A549 treated with dexamethasone at 1 μM for 4 hours (cell line): Measurements from ENCODE around the gene IRAK1. TPM values are rescaled to one million over a fixed set of nuclear protein-coding genes. Genes with fewer than 3 reads are reported as not detected.

ENCODE experiments used
- total RNA-seq: library from RNA; stranded (reverse); fragments of 200-300 nt; extraction: Qiagen RNA extraction; gene quantifications from 5 replicates; pipeline ENCODE4 v1.2.3, GENCODE V29; 2022

Gene IRAK1
- 184 to 233 TPM (median 221 TPM) in 5 replicates for total RNA-seq

GRCh38 chrX:154019633-154020528 lies at the start of gene IRAK1:
Gene IRAK1, minus strand, starts transcription at chrX:154019902. Its CDS starts 90 bp downstream, at chrX:154019812.

GRCh38 chrX:153972368-153973126 lies 47.2 kb downstream of the IRAK1 start, which contains the start of gene TMEM187:
Gene TMEM187, plus strand, starts transcription at chrX:153972754. Its CDS starts 9,309 bp downstream, at chrX:153982063.

GRCh38 chrX:153971450-153972367 lies 48.0 kb downstream of the IRAK1 start, which contains the start of gene HCFC1:
Gene HCFC1, minus strand, starts transcription at chrX:153971818. Its CDS starts 978 bp downstream, at chrX:153970840.

Other genes starting within 250 kb of the IRAK1 start
- 0.03 to 0.06 TPM (median 0.05 TPM) in 5 replicates for gene SRPK3, start 238.9 kb downstream of the IRAK1 start, total RNA-seq
- gene IDH3G, start 225.5 kb downstream of the IRAK1 start, total RNA-seq = 51.1 to 66.0 TPM (median 64.4 TPM) in 5 replicates
- 328 to 374 TPM (median 349 TPM) in 5 replicates for gene SSR4, start 225.2 kb downstream of the IRAK1 start, total RNA-seq
- gene PDZD4, start 189.4 kb downstream of the IRAK1 start, total RNA-seq = 2.9 to 4.0 TPM (median 3.4 TPM) in 5 replicates
- 18.1 to 23.9 TPM (median 20.8 TPM) in 5 replicates for gene L1CAM, start 133.7 kb downstream of the IRAK1 start, total RNA-seq
- 0.05 TPM in 1 of 5 replicates, not detected in the others for gene AVPR2, start 115.2 kb downstream of the IRAK1 start, total RNA-seq
- gene ARHGAP4, start 93.6 kb downstream of the IRAK1 start, total RNA-seq = 0.82 to 2.5 TPM (median 2.0 TPM) in 5 replicates
- gene NAA10, start 84.9 kb downstream of the IRAK1 start, total RNA-seq = 200 to 245 TPM (median 214 TPM) in 5 replicates
- 0.09 to 0.20 TPM (median 0.09 TPM) in 3 of 5 replicates, not detected in the others for gene RENBP, start 75.3 kb downstream of the IRAK1 start, total RNA-seq
- 26.9 to 48.8 TPM (median 47.9 TPM) in 5 replicates for gene HCFC1, start 48.1 kb downstream of the IRAK1 start, total RNA-seq
- 4.0 to 6.5 TPM (median 4.7 TPM) in 5 replicates for gene TMEM187, start 47.1 kb downstream of the IRAK1 start, total RNA-seq
- gene MECP2, start 77.8 kb upstream of the IRAK1 start, total RNA-seq = 16.2 to 25.6 TPM (median 22.5 TPM) in 5 replicates
- gene OPN1LW, start 124.3 kb upstream of the IRAK1 start, total RNA-seq = not detected in 5 replicates
- not detected in 5 replicates for gene OPN1MW, start 162.7 kb upstream of the IRAK1 start, total RNA-seq
- not detected in 5 replicates for gene OPN1MW2, start 199.9 kb upstream of the IRAK1 start, total RNA-seq
- not detected in 5 replicates for gene OPN1MW3, start 237.7 kb upstream of the IRAK1 start, total RNA-seq